SK-N-SH (cell line): ENCODE data around the gene PTPRD. TPM values are rescaled to one million over a fixed set of nuclear protein-coding genes. Genes with fewer than 3 reads are reported as not detected.

Experiments used
- CTCF ChIA-PET: fragments of 300-600, 350-600 bp; formaldehyde crosslinking; extraction: SDS; loops from one replicate; lab custom pipeline; 2021; lab: Yijun Ruan, JAX
- POLR2A ChIA-PET: fragments of 350-600 bp; sonication (Branson Sonifier 250); formaldehyde crosslinking; extraction: SDS; loops from one replicate; lab custom pipeline; 2020; ENCODE audit warnings: antibody characterized with exemption, inconsistent platforms; lab: Yijun Ruan, JAX
- DNase-seq: peaks from one replicate; pipeline ENCODE4 v3.0.0; 2012
- H2AFZ ChIP-seq: fragments of 200-600 bp; sonication (generic); 2 replicates; pipeline ENCODE4 v1.8.1; 2016; ENCODE audit warnings: antibody characterized with exemption, mild to moderate bottlenecking, low read depth
- H3F3A ChIP-seq: fragments of 200-600 bp; sonication (generic); replicated peaks from 2 replicates; pipeline ENCODE3; 2016; ENCODE audit warnings: antibody characterized with exemption, mild to moderate bottlenecking; ENCODE audit not compliant: insufficient read depth
- H3K27ac ChIP-seq, 2 experiments: fragments of 200-500 bp in 1 of 2; fragments of 200-600 bp in 1 of 2; sonication (Bioruptor generic) in 1 of 2; sonication (generic), shearing (Covaris generic) in 1 of 2; 2 replicates each; pipeline versions ENCODE4 v1.5.1 to v1.6.1; 2014 to 2016; ENCODE audit warnings: low read depth in 2 of 2, inconsistent platforms in 1 of 2, low read length in 1 of 2, mild to moderate bottlenecking in 1 of 2, mixed read lengths in 1 of 2
- H3K27me3 ChIP-seq: fragments of 200-600 bp; sonication (generic), shearing (Covaris generic); 2 replicates; pipeline ENCODE4 v1.6.1; 2016; ENCODE audit warnings: mixed run types; ENCODE audit not compliant: insufficient read depth
- H3K36me3 ChIP-seq, 2 experiments: fragments of 200-500 bp in 1 of 2; fragments of 200-600 bp in 1 of 2; sonication (Bioruptor generic) in 1 of 2; sonication (generic) in 1 of 2; replicated peaks in 1 of 2; 2 replicates each; pipeline versions ENCODE3 to v1.5.1; 2014 to 2016; ENCODE audit warnings: low read length in 1 of 2, mild to moderate bottlenecking in 1 of 2; ENCODE audit not compliant: insufficient read depth in 2 of 2, control insufficient read depth in 1 of 2
- H3K4me1 ChIP-seq, 2 experiments: fragments of 200-500 bp in 1 of 2; fragments of 200-600 bp in 1 of 2; sonication (Bioruptor generic) in 1 of 2; sonication (generic), shearing (Covaris generic) in 1 of 2; 2 replicates each; pipeline versions ENCODE4 v1.5.1 to v1.6.1; 2014 to 2016; ENCODE audit warnings: low read depth in 1 of 2, low read length in 1 of 2, mixed run types in 1 of 2; ENCODE audit not compliant: insufficient read depth in 2 of 2, control insufficient read depth in 1 of 2
- H3K4me2 ChIP-seq: fragments of 200-600 bp; sonication (generic), shearing (Covaris generic); 2 replicates; pipeline ENCODE4 v1.6.1; 2017; ENCODE audit warnings: mixed run types
- H3K4me3 ChIP-seq, 2 experiments: fragments of 200-500 bp in 1 of 2; fragments of 200-600 bp in 1 of 2; sonication (Bioruptor generic) in 1 of 2; sonication (generic), shearing (Covaris generic) in 1 of 2; 2 replicates each; pipeline versions ENCODE4 v1.5.1 to v1.8.1; 2014 to 2016; ENCODE audit warnings: low read depth in 2 of 2, inconsistent platforms in 1 of 2, low read length in 1 of 2, mild to moderate bottlenecking in 1 of 2, mixed read lengths in 1 of 2, moderate library complexity in 1 of 2
- H3K79me2 ChIP-seq: fragments of 200-600 bp; sonication (generic); 2 replicates; pipeline ENCODE4 v1.8.1; 2017; ENCODE audit warnings: mild to moderate bottlenecking; ENCODE audit not compliant: insufficient read depth
- H3K9ac ChIP-seq: fragments of 200-600 bp; sonication (generic); 2 replicates; pipeline ENCODE4 v1.6.1; 2017; ENCODE audit warnings: mixed run types
- H3K9me2 ChIP-seq: fragments of 200-600 bp; sonication (generic); 2 replicates; pipeline ENCODE4 v1.6.1; 2017; ENCODE audit warnings: mixed run types
- H3K9me3 ChIP-seq: fragments of 200-600 bp; sonication (generic); 2 replicates; pipeline ENCODE4 v1.6.1; 2017; ENCODE audit warnings: mixed run types, mild to moderate bottlenecking, moderate library complexity
- H4K20me1 ChIP-seq: fragments of 200-600 bp; sonication (generic); 2 replicates; pipeline ENCODE4 v1.6.1; 2017; ENCODE audit warnings: mild to moderate bottlenecking, mixed run types; ENCODE audit not compliant: insufficient read depth
- CHD2 ChIP-seq: fragments of 150-350 bp; IDR thresholded peaks from 2 replicates; pipeline ENCODE4 v1.6.1; 2018; ENCODE audit warnings: low read length; ENCODE audit not compliant: partially characterized antibody
- EP300 ChIP-seq, 2 experiments: IDR thresholded peaks; 2 replicates each; pipeline versions ENCODE4 v1.4.0 to v1.6.1; 2012; ENCODE audit warnings: borderline replicate concordance in 1 of 2, low read depth in 1 of 2, low read length in 1 of 2
- EZH2phosphoT487 ChIP-seq: fragments of 200-600 bp; sonication (generic); IDR thresholded peaks from 2 replicates; pipeline ENCODE4 v1.6.1; 2017; ENCODE audit warnings: low read depth, mixed run types, mild to moderate bottlenecking, antibody characterized with exemption, moderate library complexity, borderline replicate concordance
- FOXJ3 ChIP-seq: sonication (generic); formaldehyde crosslinking; IDR thresholded peaks from 2 replicates; pipeline ENCODE4 v1.5.1; 2020; ENCODE audit warnings: mild to moderate bottlenecking, missing genetic modification reagents
- FOXM1 ChIP-seq: IDR thresholded peaks from 2 replicates; pipeline ENCODE4 v1.4.0; 2012; ENCODE audit warnings: low read depth, mild to moderate bottlenecking
- GABPA ChIP-seq: IDR thresholded peaks from 2 replicates; pipeline ENCODE4 v1.4.0; 2012; ENCODE audit warnings: low read depth, mild to moderate bottlenecking
- GATA2 ChIP-seq: sonication (generic); formaldehyde crosslinking; IDR thresholded peaks from 2 replicates; pipeline ENCODE4 v1.5.0; 2020; ENCODE audit warnings: mild to moderate bottlenecking, missing genetic modification reagents
- JUND ChIP-seq: IDR thresholded peaks from 2 replicates; pipeline ENCODE4 v1.4.0; 2012
- MEF2A ChIP-seq: IDR thresholded peaks from 2 replicates; pipeline ENCODE4 v1.4.0; 2012; ENCODE audit warnings: low read depth, borderline replicate concordance
- POLR2AphosphoS5 ChIP-seq: IDR thresholded peaks from 2 replicates; pipeline ENCODE4 v1.6.1; 2012; ENCODE audit warnings: low read depth, low read length
- RCOR1 ChIP-seq: fragments of 150-350 bp; IDR thresholded peaks from 2 replicates; pipeline ENCODE4 v1.6.1; 2017; ENCODE audit warnings: antibody characterized with exemption, low read length
- SIN3A ChIP-seq: IDR thresholded peaks from 2 replicates; pipeline ENCODE4 v1.6.1; 2012; ENCODE audit warnings: low read depth, mild to moderate bottlenecking, low read length, moderate library complexity, borderline replicate concordance
- YY1 ChIP-seq: IDR thresholded peaks from 2 replicates; pipeline ENCODE4 v1.4.0; 2012; ENCODE audit warnings: low read depth, mild to moderate bottlenecking
- WGBS: methylation state at CpG from one replicate; pipeline ENCODE4 v1.1.6; 2017; ENCODE audit warnings: low lambda C conversion rate; 5-methylcytosine and 5-hydroxymethylcytosine counted together
- polyA plus RNA-seq, 3 experiments: library from polyadenylated mRNA; depleted of rRNA; stranded (reverse); fragments of >200 nt; gene quantifications; 2 replicates each; pipeline ENCODE4 v1.2.3, GENCODE V29; 2012
- TF ChIP-seq, protein P1 (sequence below): IDR thresholded peaks from 2 replicates; pipeline ENCODE4 v1.6.1; 2012; ENCODE audit warnings: mild to moderate bottlenecking, low read depth, low read length, moderate library complexity
- TF ChIP-seq, protein P2 (sequence below): fragments of 150-350 bp; IDR thresholded peaks from 2 replicates; pipeline ENCODE4 v1.6.1; 2017; ENCODE audit warnings: antibody characterized with exemption, low read length, low read depth, borderline replicate concordance
- TF ChIP-seq, protein P3 (sequence below): IDR thresholded peaks from 2 replicates; pipeline ENCODE4 v1.4.0; 2012; ENCODE audit warnings: low read depth, borderline replicate concordance
- TF ChIP-seq, protein P4 (sequence below): fragments of 200-600 bp; sonication (generic); IDR thresholded peaks from 2 replicates; pipeline ENCODE4 v1.6.1; 2017; ENCODE audit warnings: antibody characterized with exemption, mild to moderate bottlenecking, moderate library complexity
- TF ChIP-seq, protein P5 (sequence below): IDR thresholded peaks from 2 replicates; pipeline ENCODE4 v1.4.0; 2012; ENCODE audit warnings: low read depth, borderline replicate concordance

The PTPRD gene
- polyA plus RNA-seq, 1 of the 3 experiments (the other 2 are of a cell fraction) = 0.15 TPM

DNA sequence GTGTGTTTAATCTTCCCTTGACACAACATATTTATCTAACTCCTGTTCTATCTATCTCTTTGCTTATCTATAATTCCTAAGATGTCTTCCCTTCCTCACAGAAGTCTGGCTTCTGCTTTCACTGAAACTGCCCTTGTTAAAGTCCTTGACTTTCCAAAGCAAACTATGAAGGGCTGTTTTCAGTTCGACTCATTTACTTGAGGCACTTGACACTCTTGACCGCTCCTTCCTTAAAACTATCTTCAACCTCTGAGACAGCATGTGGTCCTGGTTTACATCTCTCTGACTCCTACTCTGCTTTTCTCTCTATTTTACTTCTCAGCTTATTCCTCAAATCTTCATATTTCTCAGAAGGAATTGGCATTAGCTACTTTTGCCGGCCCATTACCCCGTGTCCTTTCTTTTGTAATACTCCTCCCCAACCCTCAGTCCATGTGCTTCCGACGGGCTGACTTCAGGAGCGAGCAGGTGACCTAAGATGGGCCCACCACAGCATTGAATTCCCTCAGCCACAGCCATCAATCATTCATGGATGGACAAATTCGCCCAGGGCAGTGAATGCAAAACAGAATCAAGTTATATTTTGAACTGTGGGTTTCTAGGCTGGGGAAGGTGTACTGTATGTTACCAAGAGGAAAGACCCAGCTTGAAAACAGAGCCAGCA is 1089.2 kb downstream of the PTPRD start:
- Histone ChIP-seq H3K27me3 (no peaks in the 10 kb centered on the region), H3K4me3 (no peak overlapping the region), H3K4me1 (no peaks in the 10 kb centered on the region), H3F3A (no peaks in the 10 kb centered on the region), H3K36me3 (no peaks in the 10 kb centered on the region), H3K9ac (no peak overlapping the region), H3K79me2 (no peaks in the 10 kb centered on the region), H2AFZ (no peak overlapping the region)
- CTCF ChIA-PET = no interaction called here
- TF ChIP-seq GATA2 (no peak), CHD2 (no peak), MEF2A (no peak), GABPA (no peak)
- TF ChIP-seq, all 33 proteins: peak for 0
- no peak overlapping the region for H3K4me2 ChIP-seq
- POLR2A ChIA-PET = no interaction called here
- no peak for DNase-seq
- H3K9me2 ChIP-seq = no peaks in the 10 kb centered on the region
- H3K9me3 ChIP-seq = no peaks in the 10 kb centered on the region
- H3K27ac ChIP-seq = no peak overlapping the region
- WGBS = 38% methylated on average over 8 of the region's 8 CpGs
- H4K20me1 ChIP-seq = no peaks in the 10 kb centered on the region

DNA sequence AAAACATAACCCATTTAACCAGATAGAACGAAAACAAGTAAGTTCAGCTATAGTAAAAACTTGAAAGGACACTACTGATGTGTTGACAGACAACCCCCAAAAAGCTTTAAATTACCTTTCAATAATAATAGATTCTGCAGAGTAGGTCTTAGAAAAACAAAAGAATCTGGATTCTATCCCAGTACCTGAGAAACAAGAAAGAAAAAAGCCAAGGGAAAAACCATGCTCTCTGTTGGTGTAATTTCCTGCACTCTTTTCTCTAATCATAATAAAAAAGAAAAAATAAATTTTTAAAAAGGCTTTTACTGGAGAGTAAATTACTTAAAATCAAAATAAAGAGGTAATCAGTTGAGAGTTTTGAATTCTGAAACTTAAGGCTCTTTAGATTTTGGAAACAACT is 1090.4 kb downstream of the PTPRD start:
- POLR2A ChIA-PET = no interaction called here
- Histone ChIP-seq H3K4me3 (no peak overlapping the region), H3K9ac (no peak overlapping the region), H4K20me1 (no peaks in the 10 kb centered on the region), H2AFZ (no peak overlapping the region), H3K4me1 (no peaks in the 10 kb centered on the region), H3K4me2 (no peak overlapping the region), H3K27ac (no peak overlapping the region), H3K9me2 (no peaks in the 10 kb centered on the region), H3K79me2 (no peaks in the 10 kb centered on the region), H3K36me3 (no peaks in the 10 kb centered on the region), H3K9me3 (no peaks in the 10 kb centered on the region), H3F3A (no peaks in the 10 kb centered on the region), H3K27me3 (no peaks in the 10 kb centered on the region)
- TF ChIP-seq GATA2 (no peak), SIN3A (no peak), FOXM1 (no peak), EZH2phosphoT487 (no peak), GABPA (no peak), RCOR1 (no peak), MEF2A (no peak), YY1 (no peak), JUND (no peak), EP300 (IDR thresholded peaks at IDR 0.05; ENCODE audit: borderline replicate concordance in 1 of 2, low read depth in 1 of 2, low read length in 1 of 2) (no peak), POLR2AphosphoS5 (no peak), FOXJ3 (CRISPR knock-in tag) (no peak)
- TF ChIP-seq, protein P1, sequence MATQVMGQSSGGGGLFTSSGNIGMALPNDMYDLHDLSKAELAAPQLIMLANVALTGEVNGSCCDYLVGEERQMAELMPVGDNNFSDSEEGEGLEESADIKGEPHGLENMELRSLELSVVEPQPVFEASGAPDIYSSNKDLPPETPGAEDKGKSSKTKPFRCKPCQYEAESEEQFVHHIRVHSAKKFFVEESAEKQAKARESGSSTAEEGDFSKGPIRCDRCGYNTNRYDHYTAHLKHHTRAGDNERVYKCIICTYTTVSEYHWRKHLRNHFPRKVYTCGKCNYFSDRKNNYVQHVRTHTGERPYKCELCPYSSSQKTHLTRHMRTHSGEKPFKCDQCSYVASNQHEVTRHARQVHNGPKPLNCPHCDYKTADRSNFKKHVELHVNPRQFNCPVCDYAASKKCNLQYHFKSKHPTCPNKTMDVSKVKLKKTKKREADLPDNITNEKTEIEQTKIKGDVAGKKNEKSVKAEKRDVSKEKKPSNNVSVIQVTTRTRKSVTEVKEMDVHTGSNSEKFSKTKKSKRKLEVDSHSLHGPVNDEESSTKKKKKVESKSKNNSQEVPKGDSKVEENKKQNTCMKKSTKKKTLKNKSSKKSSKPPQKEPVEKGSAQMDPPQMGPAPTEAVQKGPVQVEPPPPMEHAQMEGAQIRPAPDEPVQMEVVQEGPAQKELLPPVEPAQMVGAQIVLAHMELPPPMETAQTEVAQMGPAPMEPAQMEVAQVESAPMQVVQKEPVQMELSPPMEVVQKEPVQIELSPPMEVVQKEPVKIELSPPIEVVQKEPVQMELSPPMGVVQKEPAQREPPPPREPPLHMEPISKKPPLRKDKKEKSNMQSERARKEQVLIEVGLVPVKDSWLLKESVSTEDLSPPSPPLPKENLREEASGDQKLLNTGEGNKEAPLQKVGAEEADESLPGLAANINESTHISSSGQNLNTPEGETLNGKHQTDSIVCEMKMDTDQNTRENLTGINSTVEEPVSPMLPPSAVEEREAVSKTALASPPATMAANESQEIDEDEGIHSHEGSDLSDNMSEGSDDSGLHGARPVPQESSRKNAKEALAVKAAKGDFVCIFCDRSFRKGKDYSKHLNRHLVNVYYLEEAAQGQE = no peak
- TF ChIP-seq, protein P2, sequence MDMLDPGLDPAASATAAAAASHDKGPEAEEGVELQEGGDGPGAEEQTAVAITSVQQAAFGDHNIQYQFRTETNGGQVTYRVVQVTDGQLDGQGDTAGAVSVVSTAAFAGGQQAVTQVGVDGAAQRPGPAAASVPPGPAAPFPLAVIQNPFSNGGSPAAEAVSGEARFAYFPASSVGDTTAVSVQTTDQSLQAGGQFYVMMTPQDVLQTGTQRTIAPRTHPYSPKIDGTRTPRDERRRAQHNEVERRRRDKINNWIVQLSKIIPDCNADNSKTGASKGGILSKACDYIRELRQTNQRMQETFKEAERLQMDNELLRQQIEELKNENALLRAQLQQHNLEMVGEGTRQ = no peak
- TF ChIP-seq, protein P3, sequence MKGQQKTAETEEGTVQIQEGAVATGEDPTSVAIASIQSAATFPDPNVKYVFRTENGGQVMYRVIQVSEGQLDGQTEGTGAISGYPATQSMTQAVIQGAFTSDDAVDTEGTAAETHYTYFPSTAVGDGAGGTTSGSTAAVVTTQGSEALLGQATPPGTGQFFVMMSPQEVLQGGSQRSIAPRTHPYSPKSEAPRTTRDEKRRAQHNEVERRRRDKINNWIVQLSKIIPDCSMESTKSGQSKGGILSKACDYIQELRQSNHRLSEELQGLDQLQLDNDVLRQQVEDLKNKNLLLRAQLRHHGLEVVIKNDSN = no peak
- TF ChIP-seq, protein P4, sequence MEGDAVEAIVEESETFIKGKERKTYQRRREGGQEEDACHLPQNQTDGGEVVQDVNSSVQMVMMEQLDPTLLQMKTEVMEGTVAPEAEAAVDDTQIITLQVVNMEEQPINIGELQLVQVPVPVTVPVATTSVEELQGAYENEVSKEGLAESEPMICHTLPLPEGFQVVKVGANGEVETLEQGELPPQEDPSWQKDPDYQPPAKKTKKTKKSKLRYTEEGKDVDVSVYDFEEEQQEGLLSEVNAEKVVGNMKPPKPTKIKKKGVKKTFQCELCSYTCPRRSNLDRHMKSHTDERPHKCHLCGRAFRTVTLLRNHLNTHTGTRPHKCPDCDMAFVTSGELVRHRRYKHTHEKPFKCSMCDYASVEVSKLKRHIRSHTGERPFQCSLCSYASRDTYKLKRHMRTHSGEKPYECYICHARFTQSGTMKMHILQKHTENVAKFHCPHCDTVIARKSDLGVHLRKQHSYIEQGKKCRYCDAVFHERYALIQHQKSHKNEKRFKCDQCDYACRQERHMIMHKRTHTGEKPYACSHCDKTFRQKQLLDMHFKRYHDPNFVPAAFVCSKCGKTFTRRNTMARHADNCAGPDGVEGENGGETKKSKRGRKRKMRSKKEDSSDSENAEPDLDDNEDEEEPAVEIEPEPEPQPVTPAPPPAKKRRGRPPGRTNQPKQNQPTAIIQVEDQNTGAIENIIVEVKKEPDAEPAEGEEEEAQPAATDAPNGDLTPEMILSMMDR = no peak
- TF ChIP-seq, protein P5, sequence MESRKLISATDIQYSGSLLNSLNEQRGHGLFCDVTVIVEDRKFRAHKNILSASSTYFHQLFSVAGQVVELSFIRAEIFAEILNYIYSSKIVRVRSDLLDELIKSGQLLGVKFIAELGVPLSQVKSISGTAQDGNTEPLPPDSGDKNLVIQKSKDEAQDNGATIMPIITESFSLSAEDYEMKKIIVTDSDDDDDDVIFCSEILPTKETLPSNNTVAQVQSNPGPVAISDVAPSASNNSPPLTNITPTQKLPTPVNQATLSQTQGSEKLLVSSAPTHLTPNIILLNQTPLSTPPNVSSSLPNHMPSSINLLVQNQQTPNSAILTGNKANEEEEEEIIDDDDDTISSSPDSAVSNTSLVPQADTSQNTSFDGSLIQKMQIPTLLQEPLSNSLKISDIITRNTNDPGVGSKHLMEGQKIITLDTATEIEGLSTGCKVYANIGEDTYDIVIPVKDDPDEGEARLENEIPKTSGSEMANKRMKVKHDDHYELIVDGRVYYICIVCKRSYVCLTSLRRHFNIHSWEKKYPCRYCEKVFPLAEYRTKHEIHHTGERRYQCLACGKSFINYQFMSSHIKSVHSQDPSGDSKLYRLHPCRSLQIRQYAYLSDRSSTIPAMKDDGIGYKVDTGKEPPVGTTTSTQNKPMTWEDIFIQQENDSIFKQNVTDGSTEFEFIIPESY = no peak
- WGBS = 23% methylated on average over 1 of the region's 1 CpG
- CTCF ChIA-PET = no interaction called here
- no peak for DNase-seq
